CD4-positive, alpha-beta T cell treated with Interleukin-4 for 1 hour (primary cell): ENCODE results near the gene TSPAN4.
A peak's percentile ranks its signal among the peaks of the same experiment; 100 is the strongest.

ENCODE experiments used
- DNase-seq, 2 donors: peaks; one replicate each; pipeline ENCODE4 v3.0.0-alpha.2; 2020 to 2022

The TSPAN4 gene

DNA sequence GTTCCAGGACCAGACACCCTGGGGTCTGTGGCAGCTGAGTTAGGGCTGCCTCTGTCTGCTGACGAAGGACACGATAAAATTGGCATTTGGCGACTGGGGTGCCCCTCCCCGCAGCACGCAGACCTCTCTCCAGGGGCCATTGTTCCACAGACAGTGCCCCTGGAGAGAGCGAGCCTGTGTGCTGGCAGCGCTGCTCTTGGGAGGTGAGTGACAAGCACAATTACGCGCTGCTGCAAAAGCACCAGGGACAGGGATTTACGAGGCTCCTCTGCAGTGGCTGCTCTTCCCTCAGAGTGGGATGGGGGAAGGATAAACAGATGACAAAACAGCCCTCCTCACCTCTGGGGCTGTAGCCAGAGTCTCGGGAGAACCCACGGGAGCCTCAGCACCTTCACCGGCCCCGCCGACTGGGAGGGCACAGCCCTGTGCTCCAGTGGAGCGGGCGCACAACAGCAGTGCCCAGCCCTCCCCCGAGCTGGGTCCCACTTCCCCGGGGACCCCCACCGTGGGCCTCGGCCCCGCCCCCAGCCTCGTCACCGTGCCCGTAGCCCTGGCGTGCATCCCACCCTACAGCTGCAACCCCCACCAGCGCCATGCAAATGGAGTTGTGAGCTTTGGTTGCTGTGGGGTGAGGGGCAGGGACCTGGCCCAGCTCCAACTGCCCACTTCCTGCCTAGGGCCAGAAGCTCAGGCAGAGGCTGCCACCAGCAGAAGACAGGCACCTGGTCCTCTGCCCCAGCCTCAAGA is 48.3 kb downstream of the TSPAN4 start:
- no peak for DNase-seq

DNA sequence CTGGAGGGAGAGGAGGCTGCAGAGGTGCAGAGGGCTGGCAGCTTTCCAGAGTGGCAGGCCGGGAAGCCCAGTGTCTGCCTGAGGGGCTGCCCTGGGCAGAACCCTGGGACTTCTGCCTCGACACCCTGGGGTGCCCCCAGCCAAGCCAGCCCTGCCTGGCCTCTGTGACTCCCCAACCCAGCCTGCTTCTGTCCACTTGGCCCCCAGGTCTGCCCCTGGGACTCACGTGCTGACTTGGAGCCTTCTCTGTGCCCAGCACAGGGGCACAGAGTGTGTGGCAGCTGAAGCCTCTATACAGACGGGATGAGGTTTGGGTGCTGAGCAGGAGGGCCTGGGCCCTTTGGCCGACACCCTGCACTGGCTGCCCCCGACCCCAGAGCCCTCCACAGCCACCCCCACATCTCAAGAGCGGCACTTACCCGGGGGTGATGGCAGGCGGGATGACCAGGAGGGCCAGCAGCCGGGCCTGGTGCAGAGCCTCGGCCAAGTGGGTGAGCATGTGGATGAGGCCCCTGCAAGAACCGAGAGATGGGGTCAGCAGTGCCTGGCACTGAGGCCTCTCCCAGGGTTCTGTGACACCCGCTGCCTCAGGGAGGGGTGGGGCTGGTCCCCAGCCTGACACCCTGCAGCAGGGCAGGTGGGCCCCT is 50.5 kb downstream of the TSPAN4 start:
- DNase-seq, result no peak

GRCh38 chr11:894575-895201 is 52.0 kb downstream of the TSPAN4 start:
- no peak for DNase-seq

GRCh38 chr11:895331-896110 is 52.9 kb downstream of the TSPAN4 start:
- DNase-seq, result no peak

DNA sequence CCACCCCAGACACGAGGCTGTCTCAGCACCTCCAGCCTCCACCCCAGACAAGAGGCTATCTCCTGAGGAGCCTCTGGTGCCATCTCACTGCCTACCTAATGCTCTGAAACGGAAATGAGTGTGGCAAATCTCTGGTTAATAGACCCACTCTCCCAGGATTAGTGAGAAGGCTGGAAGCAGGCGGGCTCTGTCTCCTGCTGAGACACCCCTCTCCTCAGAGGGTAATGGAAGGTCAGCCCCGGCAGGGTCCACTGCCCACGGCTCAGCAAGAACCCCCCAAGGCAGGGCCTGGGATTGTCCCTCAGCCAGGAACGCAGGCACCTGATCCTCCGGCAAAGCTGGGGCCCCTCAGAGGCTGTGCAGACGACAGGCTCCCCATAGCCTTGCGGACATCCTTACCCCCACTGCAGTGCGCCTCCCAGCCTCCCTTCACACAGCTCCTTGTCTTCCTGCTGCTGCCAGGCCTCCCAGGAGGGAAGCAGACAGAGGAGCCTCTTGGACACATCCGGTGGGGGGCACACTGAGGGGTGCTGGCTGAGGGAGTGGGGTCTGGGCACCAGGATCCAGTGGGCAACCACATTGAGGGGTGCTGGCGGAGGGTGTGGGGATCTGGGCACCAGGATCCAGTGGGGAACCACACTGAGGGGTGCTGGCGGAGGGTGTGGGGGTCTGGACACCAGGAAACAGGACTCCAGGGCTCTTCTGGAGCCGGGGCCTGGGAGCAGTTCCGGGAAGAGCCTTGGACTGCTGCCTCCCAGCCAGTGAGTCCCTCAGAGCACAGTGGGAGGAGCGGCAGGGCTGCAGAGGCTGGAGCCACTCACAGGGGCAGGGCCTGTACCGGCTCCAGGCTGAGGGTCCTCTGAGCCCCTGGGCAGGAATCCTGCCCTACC is 54.8 kb downstream of the TSPAN4 start:
- no peak for DNase-seq

DNA sequence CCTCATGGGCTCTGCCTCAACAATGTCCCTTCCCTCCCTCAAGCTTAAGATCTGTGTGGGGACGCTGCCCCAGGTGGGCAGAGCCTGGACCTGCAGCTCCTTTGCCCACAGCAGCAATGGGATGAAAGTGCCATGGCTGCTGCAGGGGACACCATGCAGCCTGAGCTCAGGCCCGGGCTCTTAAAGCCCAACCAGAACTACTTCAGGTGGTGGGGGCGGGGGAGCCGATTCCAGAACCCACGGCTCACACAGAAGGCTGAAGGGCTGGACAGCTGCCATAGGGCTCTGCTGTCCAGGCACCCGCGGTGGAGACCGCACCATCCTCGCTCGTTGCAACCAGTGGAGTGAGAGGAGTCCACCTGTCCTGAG is 55.5 kb downstream of the TSPAN4 start:
- DNase-seq, result no peak

- no peak for DNase-seq
These were observed 56.0 kb downstream of the TSPAN4 start for GRCh38 chr11:898540-899190.

DNA sequence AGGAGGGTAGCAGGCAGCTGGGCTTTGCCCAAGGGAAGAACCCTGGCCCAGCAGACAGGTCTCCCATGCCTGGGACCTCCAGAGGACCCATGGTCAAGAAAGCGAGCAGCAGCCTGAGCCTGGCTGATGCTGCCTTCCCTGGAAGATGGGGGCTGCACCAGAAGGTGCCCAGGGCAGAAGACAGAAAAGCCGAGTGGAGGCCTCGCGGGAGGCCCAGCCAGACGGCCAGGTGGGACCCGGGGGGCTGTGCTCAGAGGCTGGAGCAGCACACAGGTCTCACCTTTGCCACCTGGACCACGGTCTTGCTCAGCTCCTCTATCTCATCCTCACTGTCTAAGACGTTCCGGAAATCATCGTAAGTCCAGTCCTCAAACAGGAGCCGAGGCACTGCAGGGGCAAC is 57.1 kb downstream of the TSPAN4 start:
- no peak for DNase-seq

DNA sequence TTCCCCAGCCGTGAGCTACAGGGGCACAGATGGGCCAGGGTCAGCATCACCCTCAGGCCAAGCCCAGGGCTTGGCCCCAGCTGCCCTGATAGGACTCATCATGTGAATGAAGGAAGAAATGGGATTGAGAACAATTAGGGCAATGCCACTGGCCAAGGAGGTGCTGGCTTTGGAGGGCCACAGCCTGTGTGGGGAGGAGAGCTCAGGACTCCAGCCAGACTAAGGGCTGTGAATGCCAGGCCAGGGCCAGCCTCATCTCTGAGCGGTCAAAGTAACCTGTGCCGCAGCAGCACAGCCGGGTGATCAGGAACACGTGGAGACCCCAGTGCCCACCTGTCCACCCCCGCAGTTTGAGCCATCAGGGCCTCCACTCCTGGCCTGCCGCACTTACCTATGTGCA is 57.9 kb downstream of the TSPAN4 start:
- DNase-seq, result no peak

DNA sequence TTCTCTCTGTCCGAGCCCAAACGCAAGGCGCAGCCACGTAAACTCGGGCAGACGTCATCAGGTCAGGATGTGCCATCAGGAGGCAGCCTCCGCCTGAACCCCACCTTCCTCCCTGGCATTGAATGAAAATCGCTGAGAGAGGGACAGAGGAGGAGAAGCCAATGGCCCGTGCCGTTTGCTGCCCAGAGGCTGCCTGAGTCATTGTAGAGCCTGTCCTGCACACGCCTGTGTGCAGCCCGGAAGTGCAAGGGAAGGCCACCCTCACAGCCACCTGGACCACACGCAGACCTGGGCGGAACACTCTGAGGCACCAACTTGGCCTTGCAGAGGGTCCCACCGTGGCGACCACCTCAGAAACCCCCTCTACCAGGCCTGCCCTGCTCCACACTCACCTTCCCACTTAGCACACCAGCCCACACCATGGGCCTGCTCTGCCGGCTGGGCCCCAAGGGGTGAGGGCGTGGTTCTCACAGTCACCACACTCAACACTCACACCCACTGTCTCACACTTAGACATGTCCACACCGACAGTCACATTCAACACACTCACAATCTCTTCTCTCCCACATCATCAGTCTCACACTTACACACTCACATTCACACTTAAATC is 58.9 kb downstream of the TSPAN4 start:
- no peak for DNase-seq

DNA sequence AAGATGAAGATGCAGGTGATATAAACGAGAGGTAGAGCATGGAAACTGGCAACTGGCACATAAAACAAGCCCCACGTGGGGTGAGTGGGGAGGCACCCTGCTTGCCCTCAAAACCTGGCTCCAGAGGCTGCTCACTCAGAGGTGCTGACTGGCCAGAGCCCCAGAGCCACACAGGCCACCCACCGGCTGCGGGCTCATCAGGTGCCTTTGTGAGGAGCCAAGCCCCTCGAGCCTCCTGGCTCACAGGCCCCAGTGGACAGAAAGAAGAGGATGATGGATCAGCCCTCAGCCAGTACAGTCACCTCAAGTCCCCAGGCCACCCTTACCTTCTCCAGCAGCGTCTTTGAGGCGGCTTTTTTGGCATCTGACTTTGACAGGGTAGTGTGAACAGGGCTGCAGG is 61.7 kb downstream of the TSPAN4 start:
- no peak for DNase-seq

GRCh38 chr11:905952-906351 is 63.3 kb downstream of the TSPAN4 start:
- DNase-seq, result no peak

GRCh38 chr11:907668-908067 is 65.0 kb downstream of the TSPAN4 start:
- DNase-seq, result no peak

GRCh38 chr11:908273-908672 is 65.6 kb downstream of the TSPAN4 start:
- DNase-seq, result no peak

- DNase-seq, result no peak
These were observed 66.8 kb downstream of the TSPAN4 start for GRCh38 chr11:909406-909805.

DNA sequence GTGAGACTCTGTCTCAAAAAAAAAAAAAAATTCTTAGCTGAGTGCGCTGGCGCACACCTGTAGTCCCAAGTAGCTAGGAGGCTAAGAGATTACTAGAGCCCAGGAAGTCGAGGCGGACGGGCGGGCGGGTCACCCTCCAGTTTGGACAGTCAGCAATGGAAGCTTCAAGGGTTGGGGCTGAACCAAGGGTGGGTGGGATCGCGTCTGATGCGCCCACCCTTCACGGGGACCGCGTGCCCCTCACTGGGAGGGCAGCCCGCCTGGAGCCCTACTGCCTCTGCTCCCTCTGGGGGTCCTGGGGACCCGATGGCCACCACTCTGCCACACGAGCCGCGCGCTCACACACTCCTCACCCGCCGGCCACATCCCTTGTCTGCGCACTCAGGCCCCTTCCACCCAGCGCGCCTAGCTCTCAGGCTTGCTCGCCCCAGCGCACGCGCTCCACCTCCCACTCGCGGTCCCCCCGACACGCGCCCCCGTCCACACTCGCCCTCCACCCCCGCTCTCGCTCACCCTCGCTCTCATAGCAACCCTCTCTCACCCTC is 67.5 kb downstream of the TSPAN4 start:
- DNase-seq, result peak in 1 of 2 donors; percentile 23

GRCh38 chr11:910589-911030 is 68.0 kb downstream of the TSPAN4 start, which contains the start of gene CHID1:
CHID1 (minus strand) TSS chr11:910810; CDS start chr11:904816, 5,994 bp downstream.
- peak; percentile 85 to 87 for DNase-seq

- DNase-seq, result no peak
These were observed 68.6 kb downstream of the TSPAN4 start for GRCh38 chr11:911031-911889.

DNA sequence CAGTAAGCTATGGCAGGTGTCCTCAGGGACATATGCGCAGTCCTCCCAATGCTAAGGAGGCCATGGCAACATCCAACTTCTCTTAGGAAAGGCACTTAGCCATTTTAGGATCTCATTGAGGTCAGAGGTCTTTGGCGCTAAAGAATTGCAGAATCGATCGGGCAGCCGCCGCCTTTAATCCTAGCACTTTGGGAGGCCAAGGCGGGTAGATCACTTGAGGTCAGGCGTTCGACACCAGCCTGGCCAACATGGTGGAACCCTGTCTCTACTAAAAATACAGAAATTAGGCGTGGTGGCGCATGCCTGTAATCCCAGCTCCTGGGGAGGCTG is 69.2 kb downstream of the TSPAN4 start:
- DNase-seq, result no peak

DNA sequence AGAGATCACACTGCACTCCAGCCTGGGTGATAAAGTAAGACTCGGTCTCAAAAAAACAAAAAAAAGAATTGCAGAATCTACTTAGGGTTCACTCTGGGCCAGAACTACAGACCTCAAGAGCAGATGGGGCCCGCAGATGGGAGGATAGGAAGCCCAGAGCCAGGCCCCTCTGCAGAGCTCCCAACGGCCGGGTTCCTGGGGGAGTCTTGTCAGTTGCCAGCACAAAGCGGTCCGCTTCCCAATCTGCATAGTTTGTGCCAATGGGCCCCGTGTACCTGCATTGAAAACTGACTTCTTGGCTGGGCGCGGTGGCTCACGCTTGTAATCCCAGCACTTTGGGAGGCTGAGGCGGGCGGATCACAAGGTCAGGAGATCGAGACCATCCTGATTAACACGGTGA is 69.6 kb downstream of the TSPAN4 start:
- DNase-seq, result no peak
